ENCODE measurements around the gene TICRR.

The TICRR gene

GRCh38 chr15:89631902-89632264, 56.6 kb downstream of the TICRR start:
- no peak for TF ChIP-seq CTCF (IDR thresholded peaks at IDR 0.05)
- H3K27ac ChIP-seq, result no peak overlapping the region
- no peaks in the 10 kb centered on the region for H3K79me2 ChIP-seq
- H2AFZ ChIP-seq, result no peak overlapping the region
- no peaks in the 10 kb centered on the region for H3K4me1 ChIP-seq
- no peaks in the 10 kb centered on the region for H3K9me3 ChIP-seq (ENCODE audit: control insufficient read depth, low read length)
- no peak overlapping the region for H3K4me2 ChIP-seq (ENCODE audit: low read length)
- H3K9ac ChIP-seq, result no peak overlapping the region
- H3K36me3 ChIP-seq (ENCODE audit: control insufficient read depth, insufficient read depth, low read length), result no peaks in the 10 kb centered on the region
- H3K4me3 ChIP-seq (ENCODE audit: low read depth, low read length), result no peak overlapping the region
- no peaks in the 10 kb centered on the region for H3K27me3 ChIP-seq (ENCODE audit: control insufficient read depth, insufficient read depth, low read length)

- Histone ChIP-seq H3K4me1 (no peaks in the 10 kb centered on the region), H3K9ac (no peak overlapping the region), H3K9me3 (ENCODE audit: control insufficient read depth, low read length) (no peaks in the 10 kb centered on the region), H3K36me3 (ENCODE audit: control insufficient read depth, insufficient read depth, low read length) (no peaks in the 10 kb centered on the region), H3K4me3 (ENCODE audit: low read depth, low read length) (no peak overlapping the region), H2AFZ (no peak overlapping the region), H3K79me2 (no peaks in the 10 kb centered on the region), H3K27ac (no peak overlapping the region), H3K27me3 (ENCODE audit: control insufficient read depth, insufficient read depth, low read length) (no peaks in the 10 kb centered on the region), H3K4me2 (ENCODE audit: low read length) (no peak overlapping the region)
- no peak for TF ChIP-seq CTCF (IDR thresholded peaks at IDR 0.05)
Measured at GRCh38 chr15:89632563-89633430, 57.5 kb downstream of the TICRR start.

GRCh38 chr15:89633585-89633984, 58.3 kb downstream of the TICRR start:
- H3K4me3 ChIP-seq (ENCODE audit: low read depth, low read length), result no peak overlapping the region
- H3K9me3 ChIP-seq (ENCODE audit: control insufficient read depth, low read length), result no peaks in the 10 kb centered on the region
- H3K36me3 ChIP-seq (ENCODE audit: control insufficient read depth, insufficient read depth, low read length), result no peaks in the 10 kb centered on the region
- no peak overlapping the region for H2AFZ ChIP-seq
- no peak overlapping the region for H3K4me2 ChIP-seq (ENCODE audit: low read length)
- H3K27me3 ChIP-seq (ENCODE audit: control insufficient read depth, insufficient read depth, low read length), result no peaks in the 10 kb centered on the region
- no peaks in the 10 kb centered on the region for H3K4me1 ChIP-seq
- no peak for TF ChIP-seq CTCF (IDR thresholded peaks at IDR 0.05)
- no peaks in the 10 kb centered on the region for H3K79me2 ChIP-seq
- no peak overlapping the region for H3K27ac ChIP-seq
- no peak overlapping the region for H3K9ac ChIP-seq

- Histone ChIP-seq H3K79me2 (no peaks in the 10 kb centered on the region), H2AFZ (no peak overlapping the region), H3K4me1 (no peaks in the 10 kb centered on the region), H3K36me3 (ENCODE audit: control insufficient read depth, insufficient read depth, low read length) (no peaks in the 10 kb centered on the region), H3K9ac (no peak overlapping the region), H3K27ac (no peak overlapping the region), H3K27me3 (ENCODE audit: control insufficient read depth, insufficient read depth, low read length) (no peaks in the 10 kb centered on the region), H3K9me3 (ENCODE audit: control insufficient read depth, low read length) (no peaks in the 10 kb centered on the region), H3K4me2 (ENCODE audit: low read length) (no peak overlapping the region), H3K4me3 (ENCODE audit: low read depth, low read length) (no peak overlapping the region)
- no peak for TF ChIP-seq CTCF (IDR thresholded peaks at IDR 0.05)
Measured at GRCh38 chr15:89640245-89640644, 65.0 kb downstream of the TICRR start.

- no peak for TF ChIP-seq CTCF (IDR thresholded peaks at IDR 0.05)
- Histone ChIP-seq H3K27me3 (ENCODE audit: control insufficient read depth, insufficient read depth, low read length) (no peaks in the 10 kb centered on the region), H2AFZ (no peak overlapping the region), H3K79me2 (no peaks in the 10 kb centered on the region), H3K9me3 (ENCODE audit: control insufficient read depth, low read length) (no peaks in the 10 kb centered on the region), H3K4me3 (ENCODE audit: low read depth, low read length) (no peak overlapping the region), H3K9ac (no peak overlapping the region), H3K4me2 (ENCODE audit: low read length) (no peak overlapping the region), H3K36me3 (ENCODE audit: control insufficient read depth, insufficient read depth, low read length) (no peaks in the 10 kb centered on the region), H3K27ac (no peak overlapping the region), H3K4me1 (no peaks in the 10 kb centered on the region)
Measured at GRCh38 chr15:89641053-89641452, 65.8 kb downstream of the TICRR start.

Measured in parathyroid adenoma (tissue), 2 donors.